ENCODE measurements around the gene NEK10. TPM values are rescaled to one million over a fixed set of nuclear protein-coding genes. Genes with fewer than 3 reads are reported as not detected.

Gene NEK10
- total and polyA plus RNA-seq, 2 of the 4 experiments (the other 2 are of a cell fraction) = 2.2 to 6.6 TPM

DNA sequence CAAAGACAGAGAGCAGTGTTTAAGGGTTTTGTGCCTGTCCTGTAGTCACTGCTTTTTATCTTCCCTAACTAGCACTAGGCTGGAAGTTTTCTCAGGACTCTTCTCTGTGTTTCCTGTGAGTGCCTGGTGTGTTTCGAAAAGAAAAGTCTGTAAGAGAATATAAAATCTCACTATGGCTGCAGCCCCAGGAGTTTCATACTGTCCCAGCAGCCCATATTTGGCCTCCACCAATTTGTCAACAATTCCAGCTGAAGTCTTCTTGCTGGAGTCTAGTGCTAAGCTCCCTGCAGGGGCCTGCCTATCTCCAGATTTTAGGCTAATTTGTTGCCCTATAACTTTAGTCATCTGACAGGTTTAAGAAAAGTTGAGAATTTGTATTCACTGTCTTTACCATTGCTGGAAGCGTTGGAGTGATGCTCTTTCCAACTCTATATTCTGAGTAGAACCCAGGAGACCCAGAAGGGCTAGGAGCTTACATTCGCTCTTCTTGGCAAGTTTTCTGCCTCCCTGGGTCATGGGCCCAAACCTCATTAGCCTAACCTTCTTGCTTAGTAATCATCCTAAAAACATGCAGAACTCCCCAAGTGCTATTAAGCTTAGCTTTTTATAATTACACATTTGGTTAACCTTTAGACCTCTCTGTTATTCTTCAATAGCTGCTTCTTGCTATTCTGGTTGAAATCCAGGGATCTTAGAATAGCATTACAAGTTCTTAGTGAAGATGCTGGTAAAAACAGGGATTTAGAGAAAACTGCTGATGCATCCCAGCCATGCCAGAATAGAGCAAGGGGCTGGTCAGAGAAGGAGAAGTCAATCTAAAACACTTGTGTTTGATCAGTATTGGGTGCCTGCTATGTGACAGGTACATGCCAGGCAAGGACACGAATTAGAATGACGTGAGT lies 283.1 kb downstream of the NEK10 start:
- Histone ChIP-seq H2AK5ac (ENCODE audit: low read depth, low read length) (no peak overlapping the region), H4K8ac (ENCODE audit: low read depth in 2 of 2, low read length in 2 of 2) (no peak overlapping the region), H3K79me1 (ENCODE audit: low read depth in 1 of 2, low read length in 2 of 2) (no peaks in the 10 kb centered on the region), H4K91ac (ENCODE audit: insufficient read depth, low read depth, low read length) (no peak overlapping the region), H3K4me1 (ENCODE audit: control insufficient read depth, insufficient read depth, low read length) (peaks cover 2% of the 10 kb centered on the region; the same call in 1 of the 2 replicates), H3K4me2 (ENCODE audit: low read depth, low read length) (no peak overlapping the region), H4K20me1 (ENCODE audit: insufficient read depth, low read length) (no peaks in the 10 kb centered on the region), H3K9ac (ENCODE audit: low read depth, low read length) (no peak overlapping the region), H3K23ac (ENCODE audit: low read depth, low read length) (no peak overlapping the region), H3K9me3 (ENCODE audit: control insufficient read depth, insufficient read depth, low read length) (no peaks in the 10 kb centered on the region), H3K9me1 (ENCODE audit: insufficient read depth, low read length) (no peaks in the 10 kb centered on the region), H4K5ac (ENCODE audit: low read depth, low read length) (no peak overlapping the region), H3K27ac (ENCODE audit: insufficient read depth, low read length) (no peak overlapping the region), H3K14ac (replicated peaks; ENCODE audit: low read depth, low read length) (no peak overlapping the region), H2AFZ (replicated peaks; ENCODE audit: low read length, poor library complexity) (no peak overlapping the region), H3K56ac (ENCODE audit: extremely low read depth, insufficient read depth, low read length) (no peak overlapping the region), H2BK20ac (ENCODE audit: low read depth, low read length) (no peak overlapping the region), H2BK120ac (ENCODE audit: low read depth, low read length) (no peak overlapping the region), H3K36me3 (ENCODE audit: control insufficient read depth, insufficient read depth, low read length) (no peaks in the 10 kb centered on the region), H3K18ac (ENCODE audit: low read depth, low read length) (no peak overlapping the region), H2BK15ac (ENCODE audit: low read depth, low read length) (no peak overlapping the region), H3K4me3 (ENCODE audit: insufficient read depth, low read depth, low read length) (no peak overlapping the region), H2BK5ac (ENCODE audit: low read depth, low read length, poor library complexity, severe bottlenecking) (no peak overlapping the region), H3K27me3 (ENCODE audit: control insufficient read depth, insufficient read depth, low read length) (no peaks in the 10 kb centered on the region; the same call in 1 of the 2 replicates), H2AK9ac (replicated peaks; ENCODE audit: low read depth, low read length, poor library complexity) (no peak overlapping the region), H3K4ac (ENCODE audit: low read depth, low read length) (no peak overlapping the region)
- intact Hi-C loops (cut with micrococcal nuclease) (no loop called here), dilution Hi-C loops (cut with HindIII; ENCODE audit: low sequenced_read_pairs, unreplicated experiment) (no loop called here), in situ Hi-C loops (cut with MboI; ENCODE audit: low sequenced_read_pairs) (no loop called here)
- WGBS, 2 experiments (ENCODE audit: extremely low coverage in 2 of 2, insufficient read length in 1 of 2) = 40% methylated on average over 1 of the region's 5 CpGs; no CpG with 5 or more reads in 1 of the 2 experiments
- CTCF ChIA-PET = no interaction called here
- no peak for TF ChIP-seq NFE2L2 (IDR thresholded peaks at IDR 0.05; ENCODE audit: low read depth, low read length)
- POLR2A ChIA-PET (ENCODE audit: unreplicated experiment) = no interaction called here
- no peak for ATAC-seq (ENCODE audit: low read depth)
- BruUV-seq (replicated peaks) = no TSS peak
- no peak for DNase-seq
